DND-41 (cell line): ENCODE data around the gene TSEN15.

Experiments used
- CTCF ChIP-seq: IDR thresholded peaks from 2 replicates; pipeline ENCODE4 v1.5.1; 2012; ENCODE audit warnings: borderline replicate concordance, low read length, moderate library complexity, mild to moderate bottlenecking; ENCODE audit not compliant: poor library complexity, severe bottlenecking; ENCODE audit errors: extremely low read depth
- EZH2 ChIP-seq: IDR thresholded peaks from 3 replicates; pipeline ENCODE4 v1.6.1; 2012; ENCODE audit warnings: borderline replicate concordance, low read depth, mild to moderate bottlenecking, moderate library complexity, low read length, inconsistent platforms; ENCODE audit not compliant: severe bottlenecking

GRCh38 chr1:184014271-184014670 is 37.3 kb upstream of the TSEN15 start:
- TF ChIP-seq CTCF (no peak), EZH2 (peak; percentile 20)
